HEK293T (cell line): ENCODE data around the gene MOB3C.

Experiments
- CTCF ChIA-PET: fragments of 350-600 bp; formaldehyde crosslinking; extraction: SDS; loops from one replicate; lab custom pipeline; 2021; ENCODE audit warnings: antibody characterized with exemption, inconsistent platforms; lab: Yijun Ruan, JAX
- POLR2A ChIA-PET: fragments of 350-600 bp; formaldehyde crosslinking; extraction: SDS; loops from one replicate; lab custom pipeline; 2020; ENCODE audit warnings: antibody characterized with exemption, inconsistent platforms; lab: Yijun Ruan, JAX
- DNase-seq: peaks from one replicate; pipeline ENCODE4 v3.0.0; 2012; ENCODE audit warnings: mixed read lengths; ENCODE audit errors: extremely low spot score
- ARNT ChIP-seq: fragments of 450-650 bp; IDR thresholded peaks from 2 replicates; pipeline ENCODE4 v1.6.1; 2017; ENCODE audit warnings: mild to moderate bottlenecking
- BHLHE40 ChIP-seq: fragments of 450-650 bp; IDR thresholded peaks from 2 replicates; pipeline ENCODE4 v1.6.1; 2016; ENCODE audit warnings: mild to moderate bottlenecking, moderate library complexity, borderline replicate concordance
- CTBP1 ChIP-seq: fragments of 450-650 bp; IDR thresholded peaks from 2 replicates; pipeline ENCODE4 v1.6.1; 2016; ENCODE audit warnings: borderline replicate concordance
- ELF4 ChIP-seq: fragments of 450-650 bp; IDR thresholded peaks from 2 replicates; pipeline ENCODE4 v1.6.1; 2017; ENCODE audit warnings: antibody characterized with exemption
- FOXA1 ChIP-seq: fragments of 450-650 bp; IDR thresholded peaks from 2 replicates; pipeline ENCODE4 v1.6.1; 2016; ENCODE audit warnings: mild to moderate bottlenecking
- FOXK2 ChIP-seq: fragments of 450-650 bp; IDR thresholded peaks from 2 replicates; pipeline ENCODE4 v1.6.1; 2016; ENCODE audit warnings: mild to moderate bottlenecking
- FOXM1 ChIP-seq: fragments of 450-650 bp; IDR thresholded peaks from 2 replicates; pipeline ENCODE4 v1.6.1; 2017; ENCODE audit warnings: mild to moderate bottlenecking, borderline replicate concordance
- HDGF ChIP-seq: fragments of 450-650 bp; IDR thresholded peaks from 2 replicates; pipeline ENCODE4 v1.6.1; 2017; ENCODE audit warnings: antibody characterized with exemption, borderline replicate concordance
- L3MBTL2 ChIP-seq: fragments of 450-650 bp; conservative IDR thresholded peaks from 2 replicates; pipeline ENCODE4 v1.6.1; 2016; ENCODE audit warnings: mild to moderate bottlenecking
- LEF1 ChIP-seq: fragments of 450-650 bp; IDR thresholded peaks from 2 replicates; pipeline ENCODE4 v1.6.1; 2017; ENCODE audit warnings: mild to moderate bottlenecking, borderline replicate concordance
- NFRKB ChIP-seq: fragments of 450-650 bp; IDR thresholded peaks from 2 replicates; pipeline ENCODE4 v1.6.1; 2016; ENCODE audit warnings: mild to moderate bottlenecking, moderate library complexity
- SP1 ChIP-seq: fragments of 450-650 bp; IDR thresholded peaks from 2 replicates; pipeline ENCODE4 v1.6.1; 2017
- SUZ12 ChIP-seq: fragments of 450-650 bp; IDR thresholded peaks from 2 replicates; pipeline ENCODE4 v1.6.1; 2016; ENCODE audit warnings: mild to moderate bottlenecking
- TARDBP ChIP-seq: fragments of 450-650 bp; IDR thresholded peaks from 2 replicates; pipeline ENCODE4 v1.6.1; 2016
- ZNF384 ChIP-seq: fragments of 450-650 bp; IDR thresholded peaks from 2 replicates; pipeline ENCODE4 v1.6.1; 2016
- TF ChIP-seq, protein P1 (sequence below): fragments of 450-650 bp; IDR thresholded peaks from 2 replicates; pipeline ENCODE4 v1.6.1; 2016

MOB3C gene

DNA sequence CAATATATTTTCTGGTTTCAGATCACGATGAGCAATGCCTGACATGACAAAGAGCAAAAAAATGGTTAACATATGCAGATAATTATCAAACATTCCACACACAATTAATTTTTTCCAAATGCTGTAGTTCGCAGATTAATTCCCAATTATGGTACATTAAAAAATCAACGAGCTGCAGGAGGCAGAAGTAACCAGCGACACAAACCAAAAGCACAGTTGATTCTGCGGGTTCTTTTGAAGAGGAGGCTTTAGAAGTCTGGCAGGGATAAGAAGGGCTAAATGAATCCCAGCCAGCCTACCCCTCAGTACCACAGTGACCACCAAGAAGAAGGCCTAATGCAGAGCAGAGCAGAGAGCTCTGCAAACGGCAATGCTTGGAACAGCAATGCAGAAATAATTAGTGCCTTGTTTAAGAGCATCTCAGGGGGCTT lies 48.1 kb downstream of the MOB3C start:
- POLR2A ChIA-PET, result no interaction called here
- TF ChIP-seq, protein P1, sequence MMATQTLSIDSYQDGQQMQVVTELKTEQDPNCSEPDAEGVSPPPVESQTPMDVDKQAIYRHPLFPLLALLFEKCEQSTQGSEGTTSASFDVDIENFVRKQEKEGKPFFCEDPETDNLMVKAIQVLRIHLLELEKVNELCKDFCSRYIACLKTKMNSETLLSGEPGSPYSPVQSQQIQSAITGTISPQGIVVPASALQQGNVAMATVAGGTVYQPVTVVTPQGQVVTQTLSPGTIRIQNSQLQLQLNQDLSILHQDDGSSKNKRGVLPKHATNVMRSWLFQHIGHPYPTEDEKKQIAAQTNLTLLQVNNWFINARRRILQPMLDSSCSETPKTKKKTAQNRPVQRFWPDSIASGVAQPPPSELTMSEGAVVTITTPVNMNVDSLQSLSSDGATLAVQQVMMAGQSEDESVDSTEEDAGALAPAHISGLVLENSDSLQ, result no peak
- TF ChIP-seq L3MBTL2, result no peak
- TF ChIP-seq ELF4, result no peak
- no peak for TF ChIP-seq ZNF384
- TF ChIP-seq FOXK2, result no peak
- no peak for TF ChIP-seq NFRKB
- no peak for TF ChIP-seq CTBP1
- TF ChIP-seq BHLHE40, result no peak
- no peak for TF ChIP-seq TARDBP
- TF ChIP-seq LEF1, result no peak
- no peak for TF ChIP-seq FOXM1
- no peak for TF ChIP-seq SP1
- TF ChIP-seq HDGF, result no peak
- no peak for TF ChIP-seq FOXA1
- TF ChIP-seq SUZ12, result no peak
- TF ChIP-seq ARNT, result no peak
- CTCF ChIA-PET, result no interaction called here
- no peak for DNase-seq

DNA sequence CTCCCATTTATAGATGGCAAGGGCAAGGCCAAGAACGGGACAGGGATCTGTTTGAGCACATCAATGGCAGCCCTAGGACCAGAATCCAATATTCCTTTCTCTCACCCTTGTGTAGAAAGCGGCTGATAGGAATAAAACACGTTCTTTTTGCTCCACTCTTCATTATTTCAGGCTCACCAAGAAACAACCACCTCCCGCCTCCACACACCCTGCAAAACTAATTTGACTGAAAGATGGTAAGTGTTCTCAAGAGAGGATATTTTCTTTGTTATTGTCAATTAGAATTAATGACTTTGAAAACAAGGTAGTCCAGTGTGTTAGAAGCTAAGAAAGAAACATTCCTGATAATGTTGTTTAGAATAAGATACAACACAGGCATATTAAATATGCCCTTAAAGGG lies 53.3 kb downstream of the MOB3C start:
- no peak for DNase-seq
- POLR2A ChIA-PET, result no interaction called here
- no peak for TF ChIP-seq FOXM1
- CTCF ChIA-PET, result no interaction called here

DNA sequence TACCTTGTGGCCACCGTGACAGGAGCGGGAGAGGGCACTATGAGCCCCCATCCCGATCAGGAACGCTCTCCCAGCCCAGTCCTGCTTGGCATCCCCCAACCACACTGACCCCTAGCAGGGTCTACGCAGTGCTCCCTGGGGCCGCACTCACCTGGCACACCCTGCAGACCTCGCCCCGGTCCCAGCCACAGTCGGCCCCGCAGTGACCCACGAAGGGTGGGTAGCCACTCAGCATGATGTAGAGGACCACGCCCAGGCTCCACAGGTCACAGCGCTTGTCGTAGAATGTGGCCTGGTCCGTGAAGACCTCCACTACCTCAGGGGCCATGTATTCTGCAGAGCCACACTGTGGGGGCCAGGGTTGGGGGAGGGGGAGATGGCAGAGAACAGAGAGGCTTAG lies 54.1 kb downstream of the MOB3C start:
- POLR2A ChIA-PET, result no interaction called here
- TF ChIP-seq FOXK2 (no peak), TARDBP (no peak), ZNF384 (no peak), SUZ12 (no peak), ELF4 (no peak), CTBP1 (no peak), LEF1 (no peak), BHLHE40 (no peak), FOXM1 (no peak), SP1 (no peak), HDGF (no peak), ARNT (no peak), FOXA1 (no peak), L3MBTL2 (no peak), NFRKB (no peak)
- TF ChIP-seq, protein P1, result no peak
- DNase-seq, result no peak
- CTCF ChIA-PET, result no interaction called here

DNA sequence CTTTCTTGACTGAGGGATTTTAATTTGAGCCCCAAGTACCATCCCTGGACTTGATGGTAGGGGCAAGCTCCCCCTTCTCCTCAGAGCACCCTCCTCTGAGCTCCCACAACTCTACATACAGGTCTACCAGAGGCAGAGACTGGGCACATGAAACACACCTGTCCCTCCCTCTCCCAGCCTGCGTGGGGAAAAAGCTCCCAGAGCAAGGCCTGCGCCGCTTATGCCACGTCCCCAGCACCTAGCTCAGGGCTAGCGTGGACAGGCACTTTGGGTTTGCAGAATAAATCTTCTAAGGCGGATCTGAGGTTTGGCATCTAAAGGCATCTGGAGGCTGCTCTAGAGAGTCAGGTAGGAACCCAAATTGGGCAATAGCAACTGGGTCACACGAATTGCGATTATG lies 57.6 kb downstream of the MOB3C start:
- TF ChIP-seq HDGF (no peak), FOXM1 (no peak), LEF1 (no peak), NFRKB (no peak), FOXK2 (no peak), BHLHE40 (no peak), TARDBP (no peak), SUZ12 (no peak), ZNF384 (no peak), CTBP1 (no peak)
- TF ChIP-seq, protein P1, result no peak
- no peak for DNase-seq
- ChIA-PET POLR2A (no interaction called here), CTCF (interaction anchor here (0.5 to 2.9 kb wide), 3 partner anchors 11 to 166 kb away, joined by 3 to 8 read pairs (median 3); no protein-coding TSS in a partner anchor)

DNA sequence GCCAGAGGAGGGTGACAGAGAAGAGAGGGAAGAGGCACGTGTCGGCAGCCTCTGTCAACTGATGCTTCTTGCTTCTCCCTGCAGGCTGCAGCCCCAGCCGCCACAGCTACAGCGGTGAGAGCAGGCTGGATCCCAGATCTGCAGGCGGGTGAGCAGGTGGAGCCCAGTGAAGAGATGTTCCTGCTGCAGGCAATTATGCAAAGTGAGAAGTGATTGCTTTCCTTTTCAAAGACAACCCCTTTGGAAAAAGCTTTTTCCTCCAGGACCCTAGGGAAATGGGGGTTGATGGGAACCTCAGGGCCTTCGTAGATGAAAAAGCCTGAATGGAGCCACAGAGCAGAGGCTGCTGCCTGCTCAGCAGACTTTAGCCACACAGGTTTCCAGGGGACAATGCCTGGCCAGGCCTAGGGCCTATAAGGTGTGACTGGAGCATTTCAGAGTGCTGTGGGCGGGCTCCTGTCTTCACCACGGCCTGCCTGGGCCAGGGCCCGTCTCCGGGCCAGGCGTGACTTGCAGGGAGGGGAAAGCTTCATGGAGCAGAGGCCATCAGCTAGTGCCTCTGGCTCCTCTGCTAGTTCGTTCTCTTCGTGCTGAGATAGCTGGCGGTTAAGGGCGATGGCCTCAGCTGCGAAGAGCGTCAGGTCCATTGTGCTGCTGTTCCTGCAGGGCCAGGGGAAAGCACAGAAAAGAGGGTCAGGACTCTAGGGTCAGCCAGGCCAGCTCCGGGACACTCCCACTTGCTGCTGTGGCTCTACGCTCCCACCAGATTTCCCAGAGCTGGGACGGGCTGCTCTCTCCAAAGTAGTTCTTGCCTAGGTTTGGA lies 58.3 kb downstream of the MOB3C start:
- no peak for TF ChIP-seq LEF1
- TF ChIP-seq ZNF384, result no peak
- no peak for TF ChIP-seq FOXM1
- TF ChIP-seq, protein P1, result no peak
- TF ChIP-seq TARDBP, result no peak
- TF ChIP-seq L3MBTL2, result no peak
- no peak for TF ChIP-seq SUZ12
- no peak for TF ChIP-seq NFRKB
- TF ChIP-seq BHLHE40, result no peak
- TF ChIP-seq FOXA1, result no peak
- no peak for TF ChIP-seq CTBP1
- TF ChIP-seq ELF4, result no peak
- no peak for TF ChIP-seq FOXK2
- TF ChIP-seq HDGF, result no peak
- TF ChIP-seq SP1, result no peak
- ChIA-PET CTCF (interaction anchor here (0.5 kb wide), 1 partner anchor 47 kb away, joined by 3 read pairs; no protein-coding TSS in a partner anchor), POLR2A (no interaction called here)
- DNase-seq, result no peak
